ENCODE data around the gene TBX6. TPM values are rescaled to one million over a fixed set of nuclear protein-coding genes. Genes with fewer than 3 reads are reported as not detected.

Gene TBX6
- polyA plus RNA-seq, 1 donor from 2014 or later, result not detected

DNA sequence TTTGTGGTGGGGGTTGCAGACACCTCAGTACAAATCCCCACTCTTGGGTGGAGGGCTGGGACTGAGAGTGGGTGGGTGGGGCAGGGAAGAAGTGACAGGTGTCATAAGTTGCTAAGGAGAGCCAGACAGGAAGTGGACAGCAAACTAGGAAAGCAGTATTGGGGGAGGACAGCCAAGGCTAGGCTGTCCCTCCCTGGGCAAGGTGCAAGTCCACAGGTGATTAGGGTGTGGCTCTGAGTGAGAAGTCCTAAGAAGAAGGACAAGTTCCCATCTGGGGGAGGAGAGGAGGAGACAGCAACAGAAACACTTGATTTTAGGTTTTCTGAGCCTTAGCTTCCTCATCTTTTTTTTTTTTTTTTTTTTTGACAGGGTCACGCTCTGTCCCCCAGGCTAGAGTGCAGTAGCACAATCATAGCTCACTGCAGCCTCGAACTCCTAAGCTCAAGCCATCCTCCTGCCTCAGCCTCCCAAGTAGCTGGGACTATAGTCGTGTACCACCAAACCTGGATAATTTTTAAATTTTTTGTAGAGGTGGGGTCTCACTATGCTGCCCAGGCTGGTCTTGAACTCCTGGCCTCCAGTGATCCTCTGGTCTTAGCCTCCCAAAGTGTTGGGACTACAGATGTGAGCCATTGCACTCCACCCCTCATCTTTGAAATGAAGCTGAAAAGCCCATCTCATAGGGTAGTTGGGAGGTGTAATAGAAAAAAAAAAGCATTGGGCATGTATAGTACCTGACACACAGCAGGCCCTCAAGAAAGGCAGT lies 28.8 kb upstream of the TBX6 start:
- H2AFZ ChIP-seq (ENCODE audit: low read depth, low read length), result no peak overlapping the region
- no peak overlapping the region for H3K27ac ChIP-seq (ENCODE audit: low read length)
- H3F3A ChIP-seq (ENCODE audit: insufficient read depth, low read length, poor library complexity, severe bottlenecking), result no peaks in the 10 kb centered on the region
- H3K9me3 ChIP-seq (ENCODE audit: low read length), result no peaks in the 10 kb centered on the region
- no peaks in the 10 kb centered on the region for H3K27me3 ChIP-seq (ENCODE audit: insufficient read depth, low read depth, low read length)
- no peaks in the 10 kb centered on the region for H3K79me2 ChIP-seq (replicated peaks; ENCODE audit: insufficient read depth, low read length)
- no peaks in the 10 kb centered on the region for H3K9me2 ChIP-seq (ENCODE audit: insufficient read depth, low read length)
- H3K4me2 ChIP-seq (ENCODE audit: low read length), result no peak overlapping the region
- H3K9ac ChIP-seq (ENCODE audit: low read length), result no peak overlapping the region
- TF ChIP-seq, protein P1, sequence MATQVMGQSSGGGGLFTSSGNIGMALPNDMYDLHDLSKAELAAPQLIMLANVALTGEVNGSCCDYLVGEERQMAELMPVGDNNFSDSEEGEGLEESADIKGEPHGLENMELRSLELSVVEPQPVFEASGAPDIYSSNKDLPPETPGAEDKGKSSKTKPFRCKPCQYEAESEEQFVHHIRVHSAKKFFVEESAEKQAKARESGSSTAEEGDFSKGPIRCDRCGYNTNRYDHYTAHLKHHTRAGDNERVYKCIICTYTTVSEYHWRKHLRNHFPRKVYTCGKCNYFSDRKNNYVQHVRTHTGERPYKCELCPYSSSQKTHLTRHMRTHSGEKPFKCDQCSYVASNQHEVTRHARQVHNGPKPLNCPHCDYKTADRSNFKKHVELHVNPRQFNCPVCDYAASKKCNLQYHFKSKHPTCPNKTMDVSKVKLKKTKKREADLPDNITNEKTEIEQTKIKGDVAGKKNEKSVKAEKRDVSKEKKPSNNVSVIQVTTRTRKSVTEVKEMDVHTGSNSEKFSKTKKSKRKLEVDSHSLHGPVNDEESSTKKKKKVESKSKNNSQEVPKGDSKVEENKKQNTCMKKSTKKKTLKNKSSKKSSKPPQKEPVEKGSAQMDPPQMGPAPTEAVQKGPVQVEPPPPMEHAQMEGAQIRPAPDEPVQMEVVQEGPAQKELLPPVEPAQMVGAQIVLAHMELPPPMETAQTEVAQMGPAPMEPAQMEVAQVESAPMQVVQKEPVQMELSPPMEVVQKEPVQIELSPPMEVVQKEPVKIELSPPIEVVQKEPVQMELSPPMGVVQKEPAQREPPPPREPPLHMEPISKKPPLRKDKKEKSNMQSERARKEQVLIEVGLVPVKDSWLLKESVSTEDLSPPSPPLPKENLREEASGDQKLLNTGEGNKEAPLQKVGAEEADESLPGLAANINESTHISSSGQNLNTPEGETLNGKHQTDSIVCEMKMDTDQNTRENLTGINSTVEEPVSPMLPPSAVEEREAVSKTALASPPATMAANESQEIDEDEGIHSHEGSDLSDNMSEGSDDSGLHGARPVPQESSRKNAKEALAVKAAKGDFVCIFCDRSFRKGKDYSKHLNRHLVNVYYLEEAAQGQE (IDR thresholded peaks at IDR 0.05; ENCODE audit: borderline replicate concordance), result no peak
- TF ChIP-seq POLR2AphosphoS5 (IDR thresholded peaks at IDR 0.05), result no peak
- TF ChIP-seq MXI1 (conservative IDR thresholded peaks at IDR 0.05; ENCODE audit: poor library complexity, severe bottlenecking), result no peak
- TF ChIP-seq RAD21 (conservative IDR thresholded peaks at IDR 0.05), result no peak
- TF ChIP-seq SMC3 (conservative IDR thresholded peaks at IDR 0.05; ENCODE audit: poor library complexity), result no peak
- TF ChIP-seq, protein P2, sequence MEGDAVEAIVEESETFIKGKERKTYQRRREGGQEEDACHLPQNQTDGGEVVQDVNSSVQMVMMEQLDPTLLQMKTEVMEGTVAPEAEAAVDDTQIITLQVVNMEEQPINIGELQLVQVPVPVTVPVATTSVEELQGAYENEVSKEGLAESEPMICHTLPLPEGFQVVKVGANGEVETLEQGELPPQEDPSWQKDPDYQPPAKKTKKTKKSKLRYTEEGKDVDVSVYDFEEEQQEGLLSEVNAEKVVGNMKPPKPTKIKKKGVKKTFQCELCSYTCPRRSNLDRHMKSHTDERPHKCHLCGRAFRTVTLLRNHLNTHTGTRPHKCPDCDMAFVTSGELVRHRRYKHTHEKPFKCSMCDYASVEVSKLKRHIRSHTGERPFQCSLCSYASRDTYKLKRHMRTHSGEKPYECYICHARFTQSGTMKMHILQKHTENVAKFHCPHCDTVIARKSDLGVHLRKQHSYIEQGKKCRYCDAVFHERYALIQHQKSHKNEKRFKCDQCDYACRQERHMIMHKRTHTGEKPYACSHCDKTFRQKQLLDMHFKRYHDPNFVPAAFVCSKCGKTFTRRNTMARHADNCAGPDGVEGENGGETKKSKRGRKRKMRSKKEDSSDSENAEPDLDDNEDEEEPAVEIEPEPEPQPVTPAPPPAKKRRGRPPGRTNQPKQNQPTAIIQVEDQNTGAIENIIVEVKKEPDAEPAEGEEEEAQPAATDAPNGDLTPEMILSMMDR (IDR thresholded peaks at IDR 0.05; ENCODE audit: poor library complexity, severe bottlenecking), result no peak
- TF ChIP-seq EZH2 (IDR thresholded peaks at IDR 0.05; ENCODE audit: borderline replicate concordance, insufficient read depth, low read length, poor library complexity, severe bottlenecking), result no peak
- TF ChIP-seq EP300 (conservative IDR thresholded peaks at IDR 0.05; ENCODE audit: poor library complexity, severe bottlenecking), result no peak
- TF ChIP-seq TAF1 (IDR thresholded peaks at IDR 0.05; ENCODE audit: low read depth), result no peak
- H4K20me1 ChIP-seq (ENCODE audit: insufficient read depth), result no peaks in the 10 kb centered on the region
- H3K36me3 ChIP-seq (ENCODE audit: insufficient read depth, low read length), result no peaks in the 10 kb centered on the region
- no peak overlapping the region for H3K4me3 ChIP-seq (ENCODE audit: low read length)

DNA sequence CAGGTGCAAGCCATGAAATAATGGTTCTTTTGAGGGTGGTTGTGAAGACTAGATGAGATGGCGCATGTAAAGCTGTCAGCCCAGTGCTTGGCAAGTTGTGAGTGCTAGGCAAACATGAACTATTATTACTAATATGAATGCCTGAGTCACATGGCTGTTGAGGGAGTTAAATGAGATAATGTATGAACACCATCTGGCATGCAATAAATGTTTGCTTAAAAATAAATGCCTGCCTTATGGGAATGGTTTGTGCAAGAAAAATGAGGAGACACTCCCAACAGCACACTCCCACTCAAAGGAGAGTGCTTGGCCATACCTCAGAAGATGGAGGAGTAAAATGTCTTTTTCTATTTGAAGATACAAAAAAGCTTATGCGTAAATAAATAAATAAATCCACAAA lies 27.7 kb upstream of the TBX6 start:
- Histone ChIP-seq H3F3A (ENCODE audit: insufficient read depth, low read length, poor library complexity, severe bottlenecking) (no peaks in the 10 kb centered on the region), H3K4me3 (ENCODE audit: low read length) (no peak overlapping the region), H2AFZ (ENCODE audit: low read depth, low read length) (no peak overlapping the region), H3K9me2 (ENCODE audit: insufficient read depth, low read length) (no peaks in the 10 kb centered on the region), H4K20me1 (ENCODE audit: insufficient read depth) (no peaks in the 10 kb centered on the region), H3K9me3 (ENCODE audit: low read length) (no peaks in the 10 kb centered on the region), H3K27me3 (ENCODE audit: insufficient read depth, low read depth, low read length) (no peaks in the 10 kb centered on the region), H3K27ac (ENCODE audit: low read length) (no peak overlapping the region), H3K9ac (ENCODE audit: low read length) (no peak overlapping the region), H3K4me2 (ENCODE audit: low read length) (no peak overlapping the region), H3K36me3 (ENCODE audit: insufficient read depth, low read length) (no peaks in the 10 kb centered on the region), H3K79me2 (replicated peaks; ENCODE audit: insufficient read depth, low read length) (no peaks in the 10 kb centered on the region)
- TF ChIP-seq SMC3 (conservative IDR thresholded peaks at IDR 0.05; ENCODE audit: poor library complexity) (no peak), EZH2 (IDR thresholded peaks at IDR 0.05; ENCODE audit: borderline replicate concordance, insufficient read depth, low read length, poor library complexity, severe bottlenecking) (no peak), POLR2AphosphoS5 (IDR thresholded peaks at IDR 0.05) (no peak), EP300 (conservative IDR thresholded peaks at IDR 0.05; ENCODE audit: poor library complexity, severe bottlenecking) (no peak), MXI1 (conservative IDR thresholded peaks at IDR 0.05; ENCODE audit: poor library complexity, severe bottlenecking) (no peak), TAF1 (IDR thresholded peaks at IDR 0.05; ENCODE audit: low read depth) (no peak), RAD21 (conservative IDR thresholded peaks at IDR 0.05) (no peak)
- TF ChIP-seq, protein P1 (IDR thresholded peaks at IDR 0.05; ENCODE audit: borderline replicate concordance), result no peak
- TF ChIP-seq, protein P2 (IDR thresholded peaks at IDR 0.05; ENCODE audit: poor library complexity, severe bottlenecking), result no peak

Data from neural cell (in vitro differentiated cells).